Kasumi-1 (cell line): ENCODE results near the gene MTHFD1L.
"Not testable (repeated sequence)": the region's sequence is repeated elsewhere in the genome, so short reads cannot be mapped to it uniquely, and the experiment has no call there.

ENCODE experiments used
- DNase-seq, 2 experiments: peaks; one replicate each; lab custom pipeline; 2025; lab: John Stamatoyannopoulos, UW

The MTHFD1L gene

GRCh38 chr6:151095538-151096254, 230.2 kb downstream of the MTHFD1L start:
- no peak for DNase-seq

- DNase-seq: no peak
Observed at GRCh38 chr6:151096255-151096612, 230.7 kb downstream of the MTHFD1L start.

- DNase-seq: no peak
Observed at GRCh38 chr6:151096691-151097606, 231.4 kb downstream of the MTHFD1L start.

- DNase-seq: no peak
Observed at GRCh38 chr6:151098166-151098565, 232.7 kb downstream of the MTHFD1L start.

GRCh38 chr6:151100326-151100725, 234.8 kb downstream of the MTHFD1L start:
- no peak for DNase-seq

DNA sequence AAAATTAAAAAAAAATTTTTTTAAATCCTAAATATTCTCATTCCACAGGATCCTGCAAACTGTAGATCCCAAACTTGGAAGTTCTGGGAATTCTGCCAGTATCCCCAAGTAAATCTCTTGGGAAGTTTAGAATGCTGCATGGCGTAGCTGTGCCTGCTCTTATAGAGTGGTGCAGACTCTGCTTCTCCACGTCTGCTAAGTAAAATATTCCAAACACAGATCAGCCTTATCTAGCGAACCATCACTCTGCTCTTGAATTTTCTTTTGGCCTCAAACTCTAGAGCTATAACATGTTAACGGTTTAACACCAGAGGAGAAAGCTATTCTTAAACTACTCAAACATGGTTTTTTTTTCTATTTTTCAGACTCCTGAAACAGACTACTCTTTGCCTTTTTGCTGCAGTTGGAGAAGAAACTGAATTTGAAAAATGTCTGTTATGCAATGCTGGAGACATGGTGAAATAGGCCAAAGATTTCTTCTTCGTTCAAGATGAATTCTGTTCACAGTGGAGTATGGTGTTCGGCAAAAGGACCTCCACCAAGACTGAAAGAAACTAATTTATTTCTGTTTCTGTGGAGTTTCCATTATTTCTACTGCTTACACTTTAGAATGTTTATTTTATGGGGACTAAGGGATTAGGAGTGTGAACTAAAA, 235.8 kb downstream of the MTHFD1L start:
- no peak for DNase-seq

GRCh38 chr6:151101816-151102694, 236.6 kb downstream of the MTHFD1L start:
- DNase-seq: no peak

- DNase-seq: no peak
Observed at GRCh38 chr6:151103266-151103665, 237.8 kb downstream of the MTHFD1L start.

- no peak for DNase-seq
Observed at GRCh38 chr6:151107897-151108427, 242.5 kb downstream of the MTHFD1L start.

DNA sequence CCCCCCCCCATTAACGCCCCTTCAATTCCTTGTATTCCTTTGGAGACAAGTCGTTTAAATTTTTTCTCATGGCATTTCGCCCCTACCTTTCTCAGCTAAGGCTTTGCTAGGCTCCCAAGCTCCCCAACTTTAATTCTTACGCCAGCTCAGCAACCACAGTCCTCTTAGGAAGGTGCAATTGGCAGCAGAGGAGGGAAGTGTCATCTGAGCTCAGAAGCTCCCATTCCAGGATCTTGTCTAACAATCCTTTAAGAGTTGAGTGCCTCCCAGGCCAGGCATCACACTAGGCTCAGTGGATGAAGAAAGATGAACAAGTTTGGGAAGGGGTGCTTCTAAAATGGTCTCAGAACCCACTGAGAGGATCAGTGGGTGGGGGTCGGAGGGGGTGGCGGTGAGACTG, 243.0 kb downstream of the MTHFD1L start:
- DNase-seq: no peak

DNA sequence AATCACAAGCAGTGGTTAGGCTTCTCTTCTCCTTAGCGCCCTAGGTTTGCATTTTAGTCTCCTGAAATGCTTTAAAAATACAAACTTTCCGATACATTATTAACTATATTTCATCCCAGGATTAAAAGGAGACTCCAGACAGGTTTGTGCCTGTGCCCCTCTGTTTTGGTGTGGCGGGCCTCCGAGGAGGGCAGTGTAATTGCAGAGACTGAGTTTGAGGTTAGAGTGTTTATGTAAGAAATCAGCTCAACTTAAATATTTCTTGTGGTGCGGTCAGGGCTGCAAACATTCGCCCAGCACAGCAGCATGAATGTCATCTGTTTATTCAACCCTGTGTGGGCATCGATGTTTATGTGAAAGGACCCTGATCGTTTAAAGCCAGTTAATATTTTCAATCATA, 243.9 kb downstream of the MTHFD1L start:
- no peak for DNase-seq

GRCh38 chr6:151109869-151110575, 244.5 kb downstream of the MTHFD1L start:
- DNase-seq: no peak

- DNase-seq: no peak
Observed at GRCh38 chr6:151110576-151110905, 245.0 kb downstream of the MTHFD1L start.

DNA sequence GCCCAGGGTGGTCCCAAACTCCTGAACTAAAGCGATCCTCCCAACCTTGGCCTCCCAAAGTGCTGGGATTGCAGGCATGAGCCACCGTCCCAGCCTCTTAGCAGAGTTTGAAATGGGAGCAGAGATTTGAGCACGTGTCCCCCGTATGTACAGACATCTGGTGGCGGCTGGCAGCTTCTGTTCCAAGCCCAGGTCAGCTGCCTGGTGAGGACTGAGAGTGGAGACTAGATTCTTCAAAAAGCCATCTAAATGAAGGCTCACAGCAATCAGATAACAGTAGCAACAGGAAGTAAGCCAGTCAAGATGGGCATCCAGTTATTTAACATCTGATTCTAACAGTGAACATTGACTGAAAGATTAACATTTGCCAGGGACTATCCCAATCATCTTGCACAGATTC, 246.2 kb downstream of the MTHFD1L start:
- no peak for DNase-seq

GRCh38 chr6:151112130-151112529, 246.6 kb downstream of the MTHFD1L start:
- no peak for DNase-seq

DNA sequence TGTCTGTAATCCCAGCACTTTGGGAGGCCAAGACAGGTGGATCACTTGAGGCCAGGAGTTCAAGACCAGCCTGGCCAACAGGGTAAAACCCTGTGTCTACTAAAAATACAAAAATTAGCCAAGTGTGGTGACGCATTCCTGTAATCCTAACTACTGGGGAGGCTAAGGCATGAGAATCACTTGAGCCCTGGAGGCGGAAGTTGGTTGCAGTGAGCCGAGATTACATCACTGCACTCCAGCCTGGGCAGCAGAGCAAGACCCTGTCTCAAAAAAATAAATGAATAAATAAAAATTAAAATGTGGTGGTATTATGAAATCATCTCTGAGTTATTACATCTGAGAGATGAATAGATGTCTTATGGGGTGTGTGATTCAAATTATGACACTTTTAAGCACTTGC, 247.4 kb downstream of the MTHFD1L start:
- DNase-seq: not testable (repeated sequence)

- DNase-seq: no peak
Observed at GRCh38 chr6:151113641-151114040, 248.1 kb downstream of the MTHFD1L start.

- DNase-seq: no peak
Observed at GRCh38 chr6:151118461-151119123, 253.1 kb downstream of the MTHFD1L start.

DNA sequence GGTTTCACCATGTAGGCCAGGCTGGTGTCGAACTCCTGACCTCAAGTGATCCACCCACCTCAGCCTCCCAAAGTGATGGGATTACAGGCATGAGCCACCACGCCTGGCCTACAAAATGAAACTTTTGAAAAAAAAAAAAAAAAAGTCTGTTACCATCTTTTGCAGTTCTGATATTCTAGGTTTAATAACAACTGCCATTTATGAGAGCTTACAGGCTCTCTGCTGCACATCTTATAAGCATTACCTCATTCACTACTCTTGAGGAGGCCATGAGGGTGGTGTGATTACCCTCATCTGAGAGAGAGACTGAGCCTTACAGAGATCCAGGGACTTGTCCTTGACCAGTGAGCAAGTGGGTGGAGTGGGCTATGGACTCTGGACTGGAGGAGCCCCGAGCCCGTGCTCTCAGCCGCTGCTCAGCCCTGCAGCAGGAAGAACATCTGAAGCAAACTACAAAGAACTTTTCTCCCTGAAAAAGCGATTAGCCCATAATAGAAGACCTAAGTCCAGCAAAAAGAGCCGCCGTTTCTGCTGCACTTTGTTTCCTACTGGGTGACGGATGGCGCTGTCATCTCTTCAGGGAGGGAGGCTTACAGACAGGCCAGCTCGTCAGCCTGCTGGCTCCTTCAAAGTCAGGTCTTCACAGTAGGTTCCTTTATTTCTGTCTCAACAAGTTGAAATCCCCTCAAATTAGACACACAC, 254.5 kb downstream of the MTHFD1L start:
- no peak for DNase-seq

GRCh38 chr6:151121900-151122299, 256.4 kb downstream of the MTHFD1L start:
- DNase-seq: no peak
